ENCODE measurements around the gene MGAT1. TPM values are rescaled to one million over a fixed set of nuclear protein-coding genes. Genes with fewer than 3 reads are reported as not detected.

The MGAT1 gene
- total and polyA plus RNA-seq, 2 experiments from 2014 or later, result 23.7 to 81.4 TPM

DNA sequence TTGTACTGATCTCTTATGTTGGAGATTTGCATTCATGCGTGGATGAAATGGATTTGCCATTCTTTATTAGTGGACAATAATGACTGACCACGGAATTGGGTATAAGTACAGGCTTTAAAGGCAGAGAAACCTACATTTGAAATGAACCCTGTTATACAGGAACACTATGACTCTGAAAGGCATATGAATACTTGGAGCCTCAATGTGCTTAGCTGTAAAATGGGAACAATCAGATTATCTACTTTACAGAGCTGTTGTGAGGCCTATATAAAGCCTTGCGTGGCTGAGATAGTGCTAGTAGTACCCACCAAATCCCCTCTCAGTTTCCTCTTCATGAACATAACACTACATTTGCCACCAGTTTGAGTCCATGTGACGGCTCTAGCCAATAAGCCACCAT, 18.9 kb upstream of the MGAT1 start:
- no peak for ATAC-seq
- H3K4me1 Mint-ChIP-seq, result peaks cover 20% of the 10 kb centered on the region
- H3K9me3 Mint-ChIP-seq, result no peaks in the 10 kb centered on the region
- no peak overlapping the region for H3K27ac ChIP-seq (ENCODE audit: low read depth)
- H3K36me3 ChIP-seq (ENCODE audit: insufficient read depth), result no peaks in the 10 kb centered on the region
- H2AFZ ChIP-seq, result no peak overlapping the region
- H3K9me2 ChIP-seq (ENCODE audit: insufficient read depth), result no peaks in the 10 kb centered on the region
- TF ChIP-seq POLR2AphosphoS5 (IDR thresholded peaks at IDR 0.05; ENCODE audit: low read depth), result no peak
- no peak for TF ChIP-seq EZH2phosphoT487 (IDR thresholded peaks at IDR 0.05; ENCODE audit: unreplicated experiment)
- TF ChIP-seq ZNF331 (CRISPR knock-in tag; IDR thresholded peaks at IDR 0.05; ENCODE audit: low read depth), result no peak
- TF ChIP-seq EZH2 (IDR thresholded peaks at IDR 0.05; ENCODE audit: low read depth, unreplicated experiment), result no peak
- no peak for TF ChIP-seq ZNF462 (CRISPR knock-in tag; IDR thresholded peaks at IDR 0.05)
- TF ChIP-seq, protein P1, sequence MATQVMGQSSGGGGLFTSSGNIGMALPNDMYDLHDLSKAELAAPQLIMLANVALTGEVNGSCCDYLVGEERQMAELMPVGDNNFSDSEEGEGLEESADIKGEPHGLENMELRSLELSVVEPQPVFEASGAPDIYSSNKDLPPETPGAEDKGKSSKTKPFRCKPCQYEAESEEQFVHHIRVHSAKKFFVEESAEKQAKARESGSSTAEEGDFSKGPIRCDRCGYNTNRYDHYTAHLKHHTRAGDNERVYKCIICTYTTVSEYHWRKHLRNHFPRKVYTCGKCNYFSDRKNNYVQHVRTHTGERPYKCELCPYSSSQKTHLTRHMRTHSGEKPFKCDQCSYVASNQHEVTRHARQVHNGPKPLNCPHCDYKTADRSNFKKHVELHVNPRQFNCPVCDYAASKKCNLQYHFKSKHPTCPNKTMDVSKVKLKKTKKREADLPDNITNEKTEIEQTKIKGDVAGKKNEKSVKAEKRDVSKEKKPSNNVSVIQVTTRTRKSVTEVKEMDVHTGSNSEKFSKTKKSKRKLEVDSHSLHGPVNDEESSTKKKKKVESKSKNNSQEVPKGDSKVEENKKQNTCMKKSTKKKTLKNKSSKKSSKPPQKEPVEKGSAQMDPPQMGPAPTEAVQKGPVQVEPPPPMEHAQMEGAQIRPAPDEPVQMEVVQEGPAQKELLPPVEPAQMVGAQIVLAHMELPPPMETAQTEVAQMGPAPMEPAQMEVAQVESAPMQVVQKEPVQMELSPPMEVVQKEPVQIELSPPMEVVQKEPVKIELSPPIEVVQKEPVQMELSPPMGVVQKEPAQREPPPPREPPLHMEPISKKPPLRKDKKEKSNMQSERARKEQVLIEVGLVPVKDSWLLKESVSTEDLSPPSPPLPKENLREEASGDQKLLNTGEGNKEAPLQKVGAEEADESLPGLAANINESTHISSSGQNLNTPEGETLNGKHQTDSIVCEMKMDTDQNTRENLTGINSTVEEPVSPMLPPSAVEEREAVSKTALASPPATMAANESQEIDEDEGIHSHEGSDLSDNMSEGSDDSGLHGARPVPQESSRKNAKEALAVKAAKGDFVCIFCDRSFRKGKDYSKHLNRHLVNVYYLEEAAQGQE (IDR thresholded peaks at IDR 0.05; ENCODE audit: unreplicated experiment), result no peak
- no peak for TF ChIP-seq CREB1 (CRISPR knock-in tag; IDR thresholded peaks at IDR 0.05; ENCODE audit: low read depth)
- TF ChIP-seq JUNB (IDR thresholded peaks at IDR 0.05; ENCODE audit: unreplicated experiment), result no peak
- H3K4me1 ChIP-seq (ENCODE audit: insufficient read depth), result peaks cover 12% of the 10 kb centered on the region; the same call in 1 of the 2 replicates
- peaks cover 3% of the 10 kb centered on the region for H3K27me3 Mint-ChIP-seq (ENCODE audit: insufficient read depth, low read depth, poor library complexity)
- H3K4me3 ChIP-seq, result no peak overlapping the region
- H3F3A ChIP-seq (replicated peaks; ENCODE audit: low read depth), result peaks cover 7% of the 10 kb centered on the region; the same call in 1 of the 2 replicates
- no peak overlapping the region for H3K4me2 ChIP-seq
- no peak for DNase-seq (ENCODE audit: low spot score)
- H3K27ac Mint-ChIP-seq, result no peak overlapping the region
- no peaks in the 10 kb centered on the region for H3K79me2 ChIP-seq (replicated peaks; ENCODE audit: insufficient read depth)
- no peaks in the 10 kb centered on the region for H4K20me1 ChIP-seq (replicated peaks; ENCODE audit: insufficient read depth)
- H3K27me3 ChIP-seq (ENCODE audit: insufficient read depth), result no peaks in the 10 kb centered on the region; the same call in 1 of the 2 replicates
- no peaks in the 10 kb centered on the region; the same call in 2 of the 3 replicates for H3K36me3 Mint-ChIP-seq (ENCODE audit: low read depth)
- no peak overlapping the region for H3K4me3 Mint-ChIP-seq
